Transverse colon (tissue), 4 donors: ENCODE data around the gene GNAS. TPM values are rescaled to one million over a fixed set of nuclear protein-coding genes. Genes with fewer than 3 reads are reported as not detected.

Experiments
- DNase-seq: peaks from one replicate; pipeline ENCODE4 v3.0.0-alpha.2; 2019
- H3K27ac ChIP-seq, 4 donors: fragments of 200-600 bp; sonication (generic); 2 replicates each; pipeline ENCODE4 v1.5.1; 2016 to 2018; ENCODE audit warnings: inconsistent platforms in 4 of 4
- H3K27me3 ChIP-seq: fragments of 200-600 bp; sonication (generic); 2 replicates; pipeline ENCODE4 v1.5.1; 2017; ENCODE audit warnings: inconsistent platforms
- H3K36me3 ChIP-seq, 4 donors: fragments of 200-600 bp; sonication (generic); 2 replicates each; pipeline ENCODE4 v1.5.1; 2017 to 2019; ENCODE audit warnings: inconsistent platforms in 4 of 4
- H3K4me1 ChIP-seq, 4 donors: fragments of 200-600 bp; sonication (generic); 2 replicates each; pipeline ENCODE4 v1.5.1; 2017 to 2020; ENCODE audit warnings: inconsistent platforms in 4 of 4
- H3K4me3 ChIP-seq, 4 donors: fragments of 200-600 bp; sonication (generic); 1 replicate in 1 of 4; 2 replicates in 3 of 4; pipeline versions ENCODE4 v1.5.1 to v1.6.1; 2017 to 2019; ENCODE audit warnings: inconsistent platforms in 4 of 4
- H3K9me3 ChIP-seq, 2 donors: fragments of 200-600 bp; sonication (generic); 2 replicates each; pipeline ENCODE4 v1.5.1; 2017 to 2019; ENCODE audit warnings: inconsistent platforms in 2 of 2
- EP300 ChIP-seq: sonication (generic); formaldehyde crosslinking; IDR thresholded peaks from one replicate; pipeline ENCODE4 v1.6.1; 2017; ENCODE audit warnings: antibody characterized with exemption, low read depth
- POLR2A ChIP-seq: fragments of 450-650 bp; IDR thresholded peaks from one replicate; pipeline ENCODE4 v1.6.1; 2016; ENCODE audit warnings: antibody characterized with exemption, mild to moderate bottlenecking, moderate library complexity
- POLR2AphosphoS5 ChIP-seq, 3 donors: sonication (generic); formaldehyde crosslinking; IDR thresholded peaks; one replicate each; pipeline ENCODE4 v1.6.1; 2016; ENCODE audit warnings: antibody characterized with exemption in 3 of 3
- WGBS, 2 donors: methylation state at CpG; one replicate each; pipeline ENCODE4 v1.1.5; 2018; ENCODE audit warnings: low coverage in 1 of 2; 5-methylcytosine and 5-hydroxymethylcytosine counted together
- in situ Hi-C, 4 donors: fragments of 200-750 bp; cut with MboI; loops; one replicate each; pipeline versions ENCODE4 v1.15.0 to v1.15.1; 2017; ENCODE audit warnings: low sequenced_read_pairs in 3 of 4, low pct_ligation_motif_present in 1 of 4, low pct_unique_long_range_greater_than_20kb in 1 of 4
- intact Hi-C: fragments of 100-400 bp; cut with DNase I; formaldehyde crosslinking; loops from one replicate; pipeline ENCODE4 v1.15.1; 2023; ENCODE audit warnings: low total_unique reads
- total RNA-seq, 4 donors: library from RNA; depleted of rRNA; stranded (reverse); fragments of >200 nt; gene quantifications; one replicate each; pipeline ENCODE4 v1.1.0, GENCODE V29; 2016
- TF ChIP-seq, protein P1 (sequence below), 5 experiments: fragments of 200-600 bp in 3 of 5; fragments of 450-650 bp in 2 of 5; sonication (generic) in 3 of 5; IDR thresholded peaks; 1 replicate in 2 of 5; 2 replicates in 3 of 5; pipeline ENCODE4 v1.5.1; 2016 to 2017; ENCODE audit warnings: antibody characterized with exemption in 5 of 5, inconsistent platforms in 3 of 5, mild to moderate bottlenecking in 2 of 5, moderate library complexity in 1 of 5

Gene GNAS
- total RNA-seq, 4 donors from 2014 or later = 501 to 716 (median 535) TPM

- intact Hi-C loops (no loop called here), in situ Hi-C loops (no loop called here)
- Histone ChIP-seq H3K9me3 (no peaks in the 10 kb centered on the region), H3K4me1 (no peaks in the 10 kb centered on the region), H3K27ac (no peak overlapping the region), H3K36me3 (no peaks in the 10 kb centered on the region), H3K4me3 (no peak overlapping the region), H3K27me3 (peaks cover 6% of the 10 kb centered on the region)
- TF ChIP-seq EP300 = no peak
- no peak for TF ChIP-seq POLR2AphosphoS5 (IDR thresholded peaks at IDR 0.05)
- TF ChIP-seq, protein P1, sequence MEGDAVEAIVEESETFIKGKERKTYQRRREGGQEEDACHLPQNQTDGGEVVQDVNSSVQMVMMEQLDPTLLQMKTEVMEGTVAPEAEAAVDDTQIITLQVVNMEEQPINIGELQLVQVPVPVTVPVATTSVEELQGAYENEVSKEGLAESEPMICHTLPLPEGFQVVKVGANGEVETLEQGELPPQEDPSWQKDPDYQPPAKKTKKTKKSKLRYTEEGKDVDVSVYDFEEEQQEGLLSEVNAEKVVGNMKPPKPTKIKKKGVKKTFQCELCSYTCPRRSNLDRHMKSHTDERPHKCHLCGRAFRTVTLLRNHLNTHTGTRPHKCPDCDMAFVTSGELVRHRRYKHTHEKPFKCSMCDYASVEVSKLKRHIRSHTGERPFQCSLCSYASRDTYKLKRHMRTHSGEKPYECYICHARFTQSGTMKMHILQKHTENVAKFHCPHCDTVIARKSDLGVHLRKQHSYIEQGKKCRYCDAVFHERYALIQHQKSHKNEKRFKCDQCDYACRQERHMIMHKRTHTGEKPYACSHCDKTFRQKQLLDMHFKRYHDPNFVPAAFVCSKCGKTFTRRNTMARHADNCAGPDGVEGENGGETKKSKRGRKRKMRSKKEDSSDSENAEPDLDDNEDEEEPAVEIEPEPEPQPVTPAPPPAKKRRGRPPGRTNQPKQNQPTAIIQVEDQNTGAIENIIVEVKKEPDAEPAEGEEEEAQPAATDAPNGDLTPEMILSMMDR (IDR thresholded peaks at IDR 0.05) = no peak
- TF ChIP-seq POLR2A = no peak
- WGBS, 2 donors = 80% methylated on average over 11 of the region's 11 CpGs; no CpG with 5 or more reads in 1 of the 2 donors
- DNase-seq = no peak
Observed at GRCh38 chr20:58815448-58815847, 37.1 kb upstream of the GNAS start.

GRCh38 chr20:58816051-58816450 is 36.5 kb upstream of the GNAS start:
- Histone ChIP-seq H3K4me1 (no peaks in the 10 kb centered on the region), H3K27me3 (peaks cover 2% of the 10 kb centered on the region), H3K36me3 (no peaks in the 10 kb centered on the region), H3K4me3 (no peak overlapping the region), H3K27ac (no peak overlapping the region), H3K9me3 (no peaks in the 10 kb centered on the region)
- intact Hi-C loops (no loop called here), in situ Hi-C loops (no loop called here)
- DNase-seq = no peak
- 90% methylated on average over 6 of the region's 10 CpGs; no CpG with 5 or more reads in 1 of the 2 donors for WGBS, 2 donors
- TF ChIP-seq EP300 = no peak
- TF ChIP-seq POLR2A = no peak
- no peak for TF ChIP-seq POLR2AphosphoS5 (IDR thresholded peaks at IDR 0.05)
- TF ChIP-seq, protein P1 (IDR thresholded peaks at IDR 0.05) = no peak

GRCh38 chr20:58816957-58817651 is 35.4 kb upstream of the GNAS start:
- H3K9me3 ChIP-seq = no peaks in the 10 kb centered on the region
- H3K27me3 ChIP-seq = no peaks in the 10 kb centered on the region
- TF ChIP-seq, protein P1 (IDR thresholded peaks at IDR 0.05) = no peak
- TF ChIP-seq POLR2A (no peak), EP300 (no peak), POLR2AphosphoS5 (IDR thresholded peaks at IDR 0.05) (no peak)
- H3K4me1 ChIP-seq = no peaks in the 10 kb centered on the region
- intact Hi-C loops (no loop called here), in situ Hi-C loops (no loop called here)
- no peak overlapping the region for H3K27ac ChIP-seq
- DNase-seq = no peak
- WGBS, 2 donors = 53 to 91% methylated on average over 3 to 30 of the region's 30 CpGs
- no peak overlapping the region for H3K4me3 ChIP-seq
- H3K36me3 ChIP-seq = no peaks in the 10 kb centered on the region

DNA sequence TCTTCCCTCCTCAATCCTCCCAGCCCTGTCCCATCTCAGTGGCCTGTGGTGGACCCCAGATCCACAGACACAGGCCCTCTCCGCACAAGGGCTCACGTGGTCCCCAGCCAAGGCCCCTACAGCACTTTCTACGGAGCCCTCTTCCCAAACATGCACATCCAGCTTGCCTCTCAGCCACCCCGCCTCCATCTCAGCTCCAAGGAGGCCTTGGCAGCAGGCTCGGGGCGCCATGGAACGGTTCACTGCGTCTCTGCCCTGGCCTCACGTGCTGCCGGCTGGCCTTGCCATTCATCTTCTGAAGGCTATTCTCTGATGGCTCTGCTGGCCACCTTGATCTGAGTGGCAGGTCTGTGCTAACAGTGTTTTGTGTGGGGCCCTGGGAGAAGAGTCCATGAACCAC is 34.8 kb upstream of the GNAS start:
- Histone ChIP-seq H3K4me1 (no peaks in the 10 kb centered on the region), H3K9me3 (no peaks in the 10 kb centered on the region), H3K27me3 (no peaks in the 10 kb centered on the region), H3K4me3 (no peak overlapping the region), H3K36me3 (no peaks in the 10 kb centered on the region), H3K27ac (no peak overlapping the region)
- 90 to 91% methylated on average over 7 to 10 of the region's 10 CpGs for WGBS, 2 donors
- no peak for DNase-seq
- no peak for TF ChIP-seq POLR2A
- no peak for TF ChIP-seq POLR2AphosphoS5 (IDR thresholded peaks at IDR 0.05)
- TF ChIP-seq, protein P1 (IDR thresholded peaks at IDR 0.05) = no peak
- no peak for TF ChIP-seq EP300
- intact Hi-C loops = no loop called here
- in situ Hi-C loops = no loop called here
